GM18505 (cell line): ENCODE data around the gene C1orf94.

Experiments
- ATAC-seq: cut with Tn5 transposase; IDR thresholded peaks from one replicate; pipeline ENCODE4 v1.9.1; 2021; ENCODE audit not compliant: unreplicated experiment
- POLR2A ChIP-seq: IDR thresholded peaks from 4 replicates; pipeline ENCODE4 v1.6.1; 2011; ENCODE audit warnings: borderline replicate concordance; ENCODE audit not compliant: insufficient read depth, insufficient read length; ENCODE audit errors: extremely low read depth

Gene C1orf94

GRCh38 chr1:34176830-34177603, at the start of gene C1orf94:
C1orf94 (plus strand) TSS chr1:34176907; CDS start chr1:34177790, 883 bp downstream.
- ATAC-seq = no peak

GRCh38 chr1:34127006-34128000, 49.4 kb upstream of the C1orf94 start:
- ATAC-seq = no peak

More at GRCh38 chr1:34176830-34177603, at the start of gene C1orf94:
- no peak for TF ChIP-seq POLR2A

GRCh38 chr1:34128186-34128889, 48.4 kb upstream of the C1orf94 start:
- TF ChIP-seq POLR2A = no peak
- ATAC-seq = no peak

More at GRCh38 chr1:34127006-34128000, 49.4 kb upstream of the C1orf94 start:
- TF ChIP-seq POLR2A = no peak

GRCh38 chr1:34129630-34130029, 47.1 kb upstream of the C1orf94 start:
- no peak for ATAC-seq
- no peak for TF ChIP-seq POLR2A

GRCh38 chr1:34130306-34130705, 46.4 kb upstream of the C1orf94 start:
- no peak for TF ChIP-seq POLR2A
- ATAC-seq = no peak

- no peak for ATAC-seq
These were observed 45.1 kb upstream of the C1orf94 start for GRCh38 chr1:34131396-34132160.

GRCh38 chr1:34132161-34132420, 44.6 kb upstream of the C1orf94 start:
- TF ChIP-seq POLR2A = no peak
- ATAC-seq = no peak

More at GRCh38 chr1:34131396-34132160, 45.1 kb upstream of the C1orf94 start:
- no peak for TF ChIP-seq POLR2A

- ATAC-seq = no peak
- TF ChIP-seq POLR2A = no peak
These were observed 39.3 kb upstream of the C1orf94 start for GRCh38 chr1:34137411-34137810.

- ATAC-seq = no peak
- TF ChIP-seq POLR2A = no peak
These were observed 36.6 kb upstream of the C1orf94 start for GRCh38 chr1:34140011-34140676.

GRCh38 chr1:34143975-34144374, 32.7 kb upstream of the C1orf94 start:
- TF ChIP-seq POLR2A = no peak
- no peak for ATAC-seq

- no peak for ATAC-seq
- TF ChIP-seq POLR2A = no peak
These were observed 31.9 kb upstream of the C1orf94 start for GRCh38 chr1:34144766-34145165.

- no peak for ATAC-seq
- no peak for TF ChIP-seq POLR2A
These were observed 29.4 kb upstream of the C1orf94 start for GRCh38 chr1:34147301-34147700.
